GM12892 (cell line): Measurements from ENCODE around the gene CAMKV.

Source experiments
- POLR2A ChIP-seq: IDR thresholded peaks from 2 replicates; pipeline ENCODE4 v1.6.1; 2011; ENCODE audit warnings: low read depth, low read length, control low read depth
- TAF1 ChIP-seq: IDR thresholded peaks from 2 replicates; pipeline ENCODE4 v1.6.1; 2011; ENCODE audit warnings: low read depth, mild to moderate bottlenecking, control low read depth, low read length, borderline replicate concordance

GRCh38 chr3:49878686-49879085 is 9.0 kb upstream of the CAMKV start:
- no peak for TF ChIP-seq TAF1
- no peak for TF ChIP-seq POLR2A
